ENCODE measurements around the gene FNDC5.

FNDC5 gene

DNA sequence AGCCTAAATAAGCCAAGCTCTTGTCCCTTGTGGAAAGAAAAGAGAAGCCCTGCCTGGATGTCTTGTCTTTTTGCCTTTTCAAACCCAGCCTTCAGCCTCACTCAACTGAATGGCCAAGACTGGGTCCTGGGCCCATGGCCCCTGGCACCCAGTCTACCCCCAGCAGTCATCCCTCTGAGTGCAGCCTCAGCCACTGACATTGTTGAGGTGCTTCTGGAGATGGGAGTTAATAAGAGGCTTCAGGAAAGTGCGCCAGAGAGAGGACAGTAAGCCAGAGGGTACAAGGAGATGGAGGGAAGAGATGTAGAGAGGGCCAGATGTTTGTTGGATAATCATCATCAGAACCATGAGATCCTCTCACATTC is 6.8 kb downstream of the FNDC5 start:
- DNase-seq: no peak

DNA sequence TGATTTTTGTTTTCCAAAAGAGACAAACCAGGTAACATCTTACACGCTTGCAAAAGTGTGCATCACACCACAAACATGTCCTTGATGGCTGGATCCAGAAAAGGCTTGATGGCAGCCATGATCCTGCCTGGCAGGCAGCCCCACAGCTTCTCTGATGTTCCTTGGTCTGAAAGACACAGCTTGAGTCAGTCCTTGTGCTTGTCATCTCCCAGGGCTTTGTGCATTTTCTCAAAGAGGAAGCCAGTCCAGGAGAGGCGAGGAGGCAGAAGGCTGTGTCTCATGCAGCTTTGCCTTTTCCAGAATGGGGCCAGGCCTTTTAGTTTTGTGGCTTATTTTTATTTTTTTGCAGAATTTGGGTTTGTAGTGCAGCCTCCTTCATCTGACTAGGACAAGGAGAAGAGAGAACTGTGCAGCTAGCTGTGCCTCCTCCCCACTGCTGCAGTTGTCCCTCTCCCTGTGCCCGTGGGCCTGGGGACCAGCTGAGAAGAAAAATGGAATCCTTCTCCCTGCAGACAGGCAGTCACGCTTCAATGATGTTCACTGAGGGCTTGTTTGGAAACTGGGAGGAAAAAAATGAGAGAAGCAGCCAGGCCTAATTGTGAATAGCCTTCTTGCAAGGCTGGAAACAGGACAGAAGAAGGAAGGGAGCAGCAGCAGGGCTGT is 7.4 kb downstream of the FNDC5 start:
- no peak for DNase-seq

DNA sequence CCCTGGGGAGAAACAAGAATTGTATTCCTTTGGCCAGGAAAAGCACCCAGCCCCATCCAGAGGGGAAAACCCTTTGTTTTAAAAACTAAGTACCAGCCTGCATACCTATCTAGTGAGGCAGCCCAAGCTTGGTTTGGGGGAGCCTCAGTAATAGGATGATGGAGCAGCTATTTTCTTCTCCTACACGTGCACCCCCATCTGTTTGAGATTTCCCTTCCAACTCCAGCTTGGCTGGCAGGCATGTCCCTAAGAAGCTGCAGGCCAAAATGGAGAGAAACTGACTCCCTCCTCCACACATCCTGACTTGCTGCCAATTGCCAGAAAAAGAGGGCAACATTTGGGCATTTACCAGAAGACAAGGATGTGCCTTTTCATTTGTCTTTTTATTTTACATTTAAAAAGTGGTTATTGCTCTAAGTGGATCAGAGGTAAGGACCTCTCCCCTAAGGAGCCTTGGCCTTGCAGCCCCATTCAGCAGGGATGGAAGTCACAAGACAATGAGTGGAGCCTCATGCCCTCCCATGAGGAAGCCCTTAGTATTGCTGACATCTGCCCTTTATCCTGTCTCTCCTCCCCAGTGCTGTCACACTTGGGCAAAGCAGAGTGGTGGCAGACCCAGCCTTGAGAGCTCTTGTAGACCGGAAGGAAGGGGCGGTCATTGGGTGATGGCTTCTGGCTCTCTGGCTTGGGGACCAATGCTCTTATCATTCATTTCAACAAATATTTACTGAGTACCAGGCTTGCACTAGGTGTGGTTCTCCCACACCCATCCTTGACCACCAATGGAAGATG is 8.6 kb downstream of the FNDC5 start:
- peak in 1 of 2 donors; percentile 42 for DNase-seq

DNA sequence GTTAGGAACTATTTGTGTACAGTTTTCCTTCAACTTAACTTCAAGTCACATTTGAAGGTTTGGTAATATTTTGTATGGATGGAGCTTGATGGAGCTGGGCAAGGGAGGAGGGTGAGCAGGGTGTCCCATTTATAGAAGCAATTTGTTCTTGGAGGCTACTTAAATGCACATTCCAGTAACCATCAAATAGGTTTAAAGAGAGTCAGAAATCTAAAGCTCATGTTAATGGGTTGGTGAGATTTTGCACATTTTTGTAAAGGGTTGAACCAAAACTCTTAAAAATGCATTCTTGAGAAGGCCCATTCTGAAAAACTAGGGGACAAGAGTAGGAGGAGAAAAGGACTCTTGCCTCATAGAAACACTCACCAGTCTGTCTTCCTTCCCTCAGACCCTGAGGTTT is 10.1 kb downstream of the FNDC5 start:
- no peak for DNase-seq

DNA sequence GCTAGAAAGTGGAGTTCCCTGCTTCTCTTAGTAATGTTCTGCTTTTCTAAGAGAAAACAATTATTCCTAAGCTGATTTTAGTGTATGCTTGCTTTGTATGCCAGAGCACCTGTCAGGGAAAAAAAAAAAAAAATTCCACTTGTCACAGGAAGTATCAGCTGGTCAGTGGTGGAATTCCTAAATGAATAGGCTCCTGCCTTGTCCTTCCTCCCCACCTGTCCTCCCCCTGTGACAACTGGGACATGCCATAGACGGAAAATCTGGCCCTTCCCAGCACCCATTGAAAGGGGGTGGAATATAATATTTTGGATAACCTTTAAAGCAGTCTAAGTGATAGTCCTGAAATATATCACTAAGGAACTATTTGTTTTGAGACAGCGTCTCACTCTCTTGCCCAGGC is 10.8 kb downstream of the FNDC5 start:
- no peak for DNase-seq

DNA sequence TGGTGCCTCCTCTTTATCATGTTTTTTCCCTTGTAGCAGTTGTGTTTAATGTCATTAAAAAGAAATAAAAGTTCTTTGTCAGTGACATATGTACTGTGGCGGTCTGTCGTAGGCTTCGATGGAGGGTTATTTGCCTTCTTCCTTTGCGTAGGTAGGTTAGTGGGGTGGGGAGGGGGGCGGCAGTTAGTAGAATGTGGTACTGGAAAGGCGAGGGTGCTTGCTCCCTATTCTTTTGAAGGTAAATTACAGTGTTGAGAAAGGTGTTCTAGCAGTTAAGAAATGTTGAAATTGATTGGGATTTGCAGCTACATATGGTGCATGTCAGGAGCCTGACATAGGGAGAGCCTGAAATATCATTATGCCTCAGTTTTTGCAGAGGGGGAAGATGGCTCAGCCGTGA is 11.9 kb downstream of the FNDC5 start:
- no peak for DNase-seq

DNA sequence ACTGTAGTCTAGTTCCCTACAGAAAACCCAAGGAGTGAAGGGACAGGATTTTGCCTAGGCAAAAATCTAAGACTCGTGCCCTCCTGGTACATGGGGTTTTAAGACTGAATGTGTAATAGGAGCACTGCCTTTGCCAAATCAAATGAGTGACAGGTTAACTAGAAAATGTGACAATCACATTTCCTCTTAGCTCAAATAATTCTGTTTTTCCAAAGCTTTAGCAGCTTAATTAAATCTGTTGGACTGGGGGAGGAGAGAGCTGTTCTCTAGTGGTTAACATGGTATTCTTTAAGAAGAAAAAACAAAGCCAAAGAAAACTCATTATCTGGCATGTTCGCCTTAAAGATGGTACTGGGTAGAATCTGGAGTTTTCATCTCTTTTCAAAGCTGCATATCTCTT is 12.6 kb downstream of the FNDC5 start:
- no peak for DNase-seq

DNA sequence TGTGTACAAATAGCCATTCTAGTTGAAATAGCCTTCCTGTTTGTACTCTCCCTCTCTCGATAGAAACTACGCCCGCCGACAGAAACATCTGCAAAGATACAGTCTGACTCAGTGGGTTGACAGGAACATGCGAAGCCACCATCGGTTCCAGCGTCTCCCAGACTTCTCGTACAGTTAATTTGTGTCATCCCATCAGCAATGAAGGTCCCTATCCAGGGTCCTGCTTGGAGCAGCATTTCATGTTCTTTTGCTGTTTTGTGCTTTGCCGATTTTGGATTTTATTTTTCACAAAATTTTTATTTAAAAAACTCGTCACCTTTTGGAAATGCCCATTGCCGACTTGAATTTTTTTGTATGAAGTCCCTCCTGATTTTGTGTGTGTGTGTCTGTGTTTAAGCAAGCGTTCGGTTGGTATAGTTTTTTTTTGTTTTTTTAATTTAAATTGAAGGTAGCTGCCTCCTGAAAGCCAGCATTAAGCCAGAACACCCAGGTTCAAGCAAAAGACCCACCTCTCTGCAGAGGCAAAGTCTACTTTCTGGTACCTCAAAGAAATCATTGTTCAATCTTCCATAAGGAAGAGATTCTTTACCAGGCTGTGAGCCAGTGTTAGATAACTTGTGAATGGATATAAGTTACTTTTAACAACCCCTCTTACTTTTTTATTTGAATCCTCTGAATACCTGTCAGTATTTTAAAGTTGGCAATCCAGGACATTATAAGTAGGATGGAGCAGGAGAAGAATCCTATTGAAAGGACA is 14.7 kb downstream of the FNDC5 start:
- no peak for DNase-seq

DNA sequence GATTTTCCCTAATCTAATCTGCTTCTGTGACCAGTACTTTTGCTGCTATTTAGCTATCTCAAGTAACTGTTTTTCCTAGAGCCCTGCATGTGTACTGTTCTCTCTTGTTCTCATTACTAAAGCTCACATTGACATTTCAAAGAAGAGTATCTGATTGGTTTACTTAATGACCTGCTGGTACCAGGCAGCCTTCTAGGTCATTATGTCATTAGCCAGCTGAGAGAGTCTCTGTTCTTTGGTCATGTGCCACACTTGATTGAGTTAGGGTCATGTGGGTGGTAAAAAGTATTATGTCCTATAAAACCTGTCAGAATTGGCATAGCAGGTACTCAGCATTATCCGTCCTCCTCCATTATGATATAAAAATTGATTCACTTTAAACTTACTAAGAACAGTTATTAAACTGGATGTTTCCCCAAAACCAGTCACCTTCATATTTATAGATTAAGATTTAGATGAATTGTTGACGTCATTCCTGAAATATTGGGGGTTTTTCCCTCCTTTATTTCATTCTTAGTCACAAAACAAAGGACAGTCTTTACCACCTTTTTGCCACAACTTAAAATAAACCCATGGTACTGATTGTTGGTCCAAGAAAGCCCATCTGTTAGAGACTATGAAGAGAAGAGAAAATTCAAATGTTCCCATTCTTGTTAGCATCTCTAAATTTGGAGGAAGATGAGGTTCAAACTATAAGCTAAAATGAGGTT is 22.2 kb downstream of the FNDC5 start:
- DNase-seq: no peak

DNA sequence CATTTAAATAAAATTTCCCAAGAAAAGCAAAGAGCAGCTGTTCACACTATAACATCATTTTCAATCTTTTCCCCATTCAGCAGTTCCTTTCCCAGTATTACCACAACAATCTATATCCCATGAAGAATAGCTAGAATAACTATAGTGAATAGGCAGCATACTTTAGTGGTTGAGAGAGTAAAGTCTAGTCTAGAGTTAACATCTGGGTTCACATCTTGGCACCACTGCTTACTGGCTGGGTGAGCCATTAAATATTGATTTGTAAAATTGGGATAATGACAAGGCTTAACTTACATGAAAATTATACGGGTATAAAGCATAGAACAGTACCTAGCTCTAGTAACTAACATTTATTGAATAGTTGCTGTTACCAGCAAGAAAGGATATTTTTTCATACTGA is 38.8 kb downstream of the FNDC5 start:
- no peak for DNase-seq

DNA sequence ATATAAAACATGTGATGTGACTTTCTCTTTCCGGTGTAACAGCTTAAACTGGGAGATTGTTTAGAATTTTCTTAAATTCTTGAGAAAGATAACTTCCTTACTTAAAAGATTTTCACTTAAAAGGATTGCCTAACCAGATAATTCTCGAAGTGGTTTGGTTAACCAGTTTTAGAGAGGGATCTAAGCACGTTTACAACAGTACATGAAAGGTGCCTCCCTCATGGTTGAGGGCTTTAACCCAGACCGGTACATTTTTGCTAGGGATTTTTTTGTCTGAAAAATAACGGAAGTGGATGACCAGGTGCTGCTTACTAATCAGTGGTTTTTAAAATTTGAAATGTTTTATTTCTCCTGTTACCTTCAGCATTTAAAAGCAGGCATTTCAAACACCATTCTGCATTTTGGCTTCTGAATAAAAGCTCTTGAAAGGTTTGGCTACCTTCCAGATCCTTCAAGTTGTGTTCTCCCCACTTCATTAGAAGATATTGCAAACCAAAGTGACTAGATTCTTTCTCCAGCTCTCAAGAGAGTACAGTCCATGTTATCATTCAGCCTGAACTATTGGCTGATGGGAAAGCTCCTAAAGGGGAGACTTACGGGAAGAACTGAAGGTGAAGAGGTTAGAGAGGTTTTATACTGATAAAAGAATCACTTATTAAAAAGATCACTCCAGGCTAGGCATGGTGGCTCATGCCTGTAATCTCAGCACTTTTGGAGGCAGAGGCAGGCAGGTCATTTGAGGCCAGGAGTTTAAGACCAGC is 40.4 kb downstream of the FNDC5 start:
- no peak for DNase-seq

DNA sequence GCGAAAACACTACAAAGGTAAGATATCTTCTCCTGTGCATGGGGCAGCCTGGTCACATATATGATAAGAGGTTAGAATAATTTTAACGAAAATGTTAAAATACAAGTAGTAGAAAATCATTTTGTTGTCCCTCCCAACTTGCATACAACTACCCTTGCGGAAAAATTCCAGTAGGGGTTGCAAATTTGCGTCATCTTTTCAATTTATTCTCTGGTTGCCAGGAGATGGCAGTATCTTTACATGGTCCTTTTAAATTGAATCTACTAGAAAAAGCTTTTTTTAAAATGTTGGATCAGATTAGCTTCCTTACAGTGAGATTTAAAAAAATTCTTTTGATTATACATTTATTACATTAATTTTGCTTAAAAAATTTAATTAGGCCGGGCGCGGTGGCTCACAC is 42.4 kb downstream of the FNDC5 start:
- peak in 1 of 2 donors; percentile 23 for DNase-seq

DNA sequence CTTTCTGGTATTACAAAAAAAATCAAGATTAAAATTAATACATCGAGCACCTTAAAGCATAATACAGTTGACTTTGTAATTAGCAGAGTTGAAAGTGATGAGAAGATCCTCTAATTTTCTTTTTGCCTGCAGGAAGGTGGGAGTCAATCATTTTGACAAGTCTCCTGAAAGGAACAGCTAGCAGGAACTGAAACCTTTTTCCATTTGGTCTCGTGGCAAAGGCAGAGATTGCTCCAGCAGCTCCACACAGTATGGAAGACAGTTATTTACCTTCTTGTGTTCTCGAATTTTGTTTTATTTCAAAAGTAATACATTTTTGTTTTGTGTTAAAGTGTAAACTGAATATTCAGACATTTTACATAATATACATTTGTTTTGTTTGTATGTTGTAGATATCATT is 45.5 kb downstream of the FNDC5 start:
- DNase-seq: no peak

DNA sequence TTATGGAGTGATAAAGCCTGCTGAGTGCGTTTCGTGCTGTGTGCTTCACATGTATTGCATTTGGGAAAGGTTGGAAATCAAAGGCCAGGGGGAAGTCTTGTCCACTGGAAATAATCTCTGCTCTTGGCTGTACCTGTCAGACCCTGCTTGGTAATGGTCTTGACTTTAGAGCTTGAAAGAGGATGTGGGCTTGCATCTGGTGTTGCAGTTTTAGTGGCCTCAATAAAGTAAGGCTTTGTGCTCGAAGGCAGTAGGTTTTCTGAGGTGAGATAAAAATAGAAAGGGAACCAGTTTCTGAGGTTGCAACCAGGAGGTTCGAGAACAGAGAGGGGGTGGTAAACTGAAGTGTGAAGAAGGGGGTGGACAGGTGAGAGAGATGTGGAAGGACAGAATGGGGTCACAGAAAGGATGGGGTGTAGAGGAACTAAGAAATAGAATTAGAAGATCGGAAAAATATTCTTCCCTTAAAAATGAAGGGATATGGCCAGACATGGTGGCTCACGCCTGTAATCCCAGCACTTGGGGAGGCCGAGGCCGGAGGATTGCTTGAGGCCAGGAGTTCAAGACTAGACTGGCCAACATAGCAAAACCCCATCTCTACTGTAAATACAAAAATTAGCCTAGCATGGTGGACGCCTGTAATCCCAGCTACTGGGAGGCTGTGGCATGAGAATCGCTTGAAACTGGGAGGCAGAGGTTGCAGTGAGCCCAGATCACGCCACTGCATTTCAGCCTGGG is 51.7 kb downstream of the FNDC5 start:
- DNase-seq: no peak

DNA sequence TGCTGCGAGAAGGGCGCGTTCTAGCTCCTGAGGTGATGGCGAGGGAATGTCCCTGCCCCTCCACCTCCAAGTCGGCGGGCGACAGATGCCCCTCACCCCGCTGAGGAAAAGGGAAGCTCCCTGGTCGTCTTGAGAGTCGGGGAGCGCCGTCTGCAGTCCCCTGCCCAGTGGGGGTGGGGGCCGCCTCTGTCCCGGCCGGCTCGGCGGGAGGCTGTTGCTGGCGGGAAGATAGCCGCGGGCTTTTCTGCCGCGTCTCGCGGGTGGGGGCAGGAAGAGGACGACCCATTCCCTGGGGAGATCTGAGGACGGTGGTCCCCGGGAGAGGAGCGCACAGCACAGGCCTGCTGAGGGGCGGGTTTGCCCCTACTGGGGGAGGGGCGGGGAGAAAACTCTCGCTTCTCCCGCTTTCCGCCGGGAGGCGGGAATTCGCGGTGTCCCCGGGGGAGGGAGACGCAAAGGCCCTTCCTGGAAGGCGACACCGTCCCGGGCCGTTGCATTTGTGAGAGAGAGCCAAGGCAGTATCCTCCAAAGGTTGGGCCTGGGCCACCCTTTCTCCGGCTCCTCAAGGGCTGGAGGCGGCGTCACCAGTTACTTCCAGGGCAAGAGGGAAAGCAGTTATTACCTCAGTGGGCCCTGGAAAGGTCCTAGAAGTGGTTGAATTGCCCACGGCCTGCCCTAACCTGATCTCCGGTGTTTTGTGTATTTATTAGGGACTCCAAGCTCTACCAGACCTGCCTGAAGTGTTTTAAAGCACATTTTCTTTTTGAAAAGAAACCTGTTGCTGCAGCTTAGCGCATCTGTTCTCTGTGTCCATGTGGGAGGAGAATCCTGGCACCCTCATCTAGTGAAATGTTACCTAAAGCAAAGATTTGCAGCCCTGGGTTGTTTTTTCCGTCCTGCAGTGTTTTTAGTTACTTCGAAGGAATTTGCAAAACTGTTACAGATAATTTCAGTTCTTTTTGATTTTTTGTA is 52.6 kb downstream of the FNDC5 start:
- DNase-seq: peak; percentile 19 to 60

DNA sequence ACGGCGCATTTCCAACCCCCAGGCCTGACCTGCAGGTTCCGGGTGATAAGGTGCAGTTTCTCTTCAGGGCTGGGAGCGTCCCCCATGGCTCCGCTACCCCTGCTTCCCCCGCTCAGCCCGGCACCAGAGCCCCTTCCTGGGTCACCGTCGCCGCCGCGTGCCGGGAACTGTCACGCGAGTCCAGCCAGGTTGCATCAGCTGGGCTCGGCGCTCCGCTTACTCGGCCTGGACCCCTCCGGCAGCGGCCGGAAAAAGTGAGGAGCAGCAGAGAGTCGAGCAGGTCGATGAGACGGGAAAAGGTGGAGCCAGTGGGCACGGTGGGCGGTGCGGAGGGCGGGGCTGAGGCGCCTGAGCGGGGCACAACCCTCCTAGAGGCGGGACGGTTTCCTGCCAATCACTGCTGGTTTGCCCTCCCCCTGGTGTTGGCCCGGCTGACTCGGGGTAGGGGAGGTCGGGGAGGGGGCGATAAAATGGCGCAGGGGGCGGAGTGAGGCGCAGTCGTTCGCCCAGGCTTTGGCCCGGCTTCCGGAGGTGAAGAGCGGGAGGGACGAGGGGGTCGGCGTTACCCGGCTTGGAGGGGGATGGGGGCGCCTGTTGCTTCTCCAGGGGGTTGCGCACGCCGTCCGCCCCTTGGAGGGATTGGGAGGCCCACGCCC is 53.4 kb downstream of the FNDC5 start, which contains the start of the genes S100PBP and YARS1:
S100PBP (plus strand) TSS at position 495 of the 656 bp plus-strand sequence. CDS start 8,447 bp downstream, outside the sequence.
YARS1 (minus strand) TSS at position 200 of the 656 bp plus-strand sequence; CDS start at position 86, 114 bp downstream.
- peak; percentile 99 for DNase-seq

DNA sequence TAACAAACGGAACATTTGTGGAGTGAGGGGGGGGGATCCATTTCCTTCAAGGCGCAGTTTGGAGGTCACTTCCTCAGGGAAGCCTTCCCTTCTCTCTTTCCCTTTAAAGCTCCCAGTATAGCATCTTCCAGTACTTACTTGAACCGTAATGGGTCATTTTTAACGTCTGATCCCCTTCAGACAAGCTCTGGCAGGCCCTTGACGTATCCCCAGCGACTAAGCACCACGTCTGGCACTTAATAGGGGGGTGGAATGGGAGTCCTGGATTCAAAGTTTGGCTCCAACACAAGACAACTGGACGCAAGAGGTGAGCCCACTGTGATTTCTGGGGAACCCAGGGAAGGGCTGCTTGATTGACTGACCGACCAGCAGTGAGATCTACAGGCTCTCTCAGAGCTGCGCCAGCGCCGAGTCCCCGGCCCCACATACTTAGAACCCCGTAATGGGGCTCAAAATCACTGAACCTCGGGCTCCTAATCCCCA is 54.0 kb downstream of the FNDC5 start:
- peak; percentile 18 to 31 for DNase-seq

DNA sequence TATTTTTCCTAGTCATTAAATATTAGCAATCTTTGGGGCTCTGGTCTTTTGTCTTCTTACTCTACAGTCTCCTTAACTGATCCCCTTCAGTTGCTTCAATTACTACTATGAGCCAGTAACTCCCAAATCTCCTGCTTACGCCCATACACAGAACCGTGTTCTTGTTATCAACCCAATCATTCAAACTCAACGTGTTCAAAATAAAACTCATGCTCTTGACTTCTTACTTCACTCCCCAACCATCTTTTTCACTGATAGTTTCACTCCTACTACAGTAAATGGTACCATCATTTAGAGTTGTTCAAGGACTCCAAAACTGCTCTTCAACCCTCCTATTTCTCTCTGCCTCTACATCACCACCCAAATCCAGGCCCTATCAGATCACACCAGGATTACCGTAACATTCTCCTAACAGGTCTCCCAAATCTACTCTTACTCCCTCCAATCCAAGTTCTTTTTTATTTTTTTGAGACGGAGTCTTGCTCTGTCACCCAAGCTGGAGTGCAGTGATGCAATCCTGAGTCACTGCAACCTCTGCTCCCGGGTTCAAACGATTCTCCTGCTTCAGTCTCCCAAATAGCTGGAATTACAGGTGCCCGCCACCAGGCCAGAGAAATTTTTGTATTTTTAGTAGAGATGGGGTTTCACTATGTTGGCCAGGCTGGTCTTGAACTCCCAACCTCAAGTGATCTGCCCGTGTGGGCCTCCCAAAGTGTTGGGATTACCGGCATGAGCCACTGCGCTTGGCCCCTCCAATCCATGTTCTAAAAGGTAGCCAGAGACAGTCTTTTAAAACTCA is 56.6 kb downstream of the FNDC5 start:
- no peak for DNase-seq

Data from hippocampal formation (tissue), 2 donors.